HG02885 (cell line): Measurements from ENCODE around the gene MKRN2OS.
"Not testable (repeated sequence)": the region's sequence is repeated elsewhere in the genome, so short reads cannot be mapped to it uniquely, and the experiment has no call there.

Experiments used
- ATAC-seq: cut with Tn5 transposase; IDR thresholded peaks from one replicate; pipeline ENCODE4 v1.9.1; 2021; ENCODE audit warnings: mild to moderate bottlenecking; ENCODE audit not compliant: unreplicated experiment, poor library complexity

Gene MKRN2OS

GRCh38 chr3:12566976-12567375, 21.7 kb upstream of the MKRN2OS start:
- no peak for ATAC-seq

GRCh38 chr3:12562451-12562850, 17.2 kb upstream of the MKRN2OS start:
- no peak for ATAC-seq

DNA sequence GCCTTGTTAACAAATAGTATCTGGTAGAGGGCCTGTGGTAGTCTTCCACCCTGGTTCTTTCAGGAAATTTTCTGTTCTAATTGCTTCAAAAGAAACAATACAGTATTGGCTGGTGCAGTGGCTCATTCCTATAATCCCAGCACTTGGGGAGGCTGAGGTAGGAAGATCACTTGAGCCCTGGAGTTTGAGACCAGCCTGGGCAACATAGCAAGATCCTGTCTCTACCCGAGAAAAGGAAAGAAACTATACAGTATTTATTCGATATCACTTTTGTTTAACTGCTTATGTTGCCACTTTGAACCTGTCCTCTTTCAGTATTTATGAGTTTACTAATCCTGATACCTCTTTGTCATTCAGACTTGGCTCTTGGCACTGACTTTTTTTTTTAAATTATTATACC, 16.1 kb upstream of the MKRN2OS start:
- ATAC-seq, result no peak

DNA sequence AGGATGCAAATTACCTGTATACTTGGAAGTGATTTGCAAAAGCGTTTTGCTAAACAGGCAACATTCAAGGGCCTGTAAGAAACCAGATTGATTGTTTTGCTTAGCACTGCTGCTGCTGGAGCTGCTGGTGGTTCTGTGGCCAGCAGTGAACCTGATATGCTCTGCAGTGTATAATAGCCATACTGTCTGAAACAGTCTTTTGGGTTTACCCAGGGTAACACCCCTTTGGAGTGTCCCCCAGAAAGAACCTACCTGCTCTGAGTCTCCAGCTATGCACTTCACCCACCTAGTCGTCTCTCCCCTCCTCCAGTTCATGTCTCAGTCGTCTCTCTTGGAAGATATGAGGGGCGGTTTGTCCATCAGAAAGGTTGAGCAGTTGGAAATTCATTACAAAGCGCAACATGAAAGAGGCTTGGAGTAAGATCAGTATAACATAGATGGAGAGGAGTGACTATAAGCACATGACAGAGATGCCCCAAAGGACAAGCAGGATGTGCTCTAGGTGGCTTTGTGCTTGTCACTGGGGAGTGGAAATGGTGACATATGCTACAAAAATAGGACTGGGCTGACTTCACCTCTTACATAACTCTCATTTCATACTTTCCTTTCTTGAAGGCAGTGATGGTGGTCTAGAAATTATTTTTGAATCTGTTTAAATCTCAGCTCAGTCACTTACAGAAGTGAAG, 15.3 kb upstream of the MKRN2OS start:
- peak; percentile 64 for ATAC-seq

DNA sequence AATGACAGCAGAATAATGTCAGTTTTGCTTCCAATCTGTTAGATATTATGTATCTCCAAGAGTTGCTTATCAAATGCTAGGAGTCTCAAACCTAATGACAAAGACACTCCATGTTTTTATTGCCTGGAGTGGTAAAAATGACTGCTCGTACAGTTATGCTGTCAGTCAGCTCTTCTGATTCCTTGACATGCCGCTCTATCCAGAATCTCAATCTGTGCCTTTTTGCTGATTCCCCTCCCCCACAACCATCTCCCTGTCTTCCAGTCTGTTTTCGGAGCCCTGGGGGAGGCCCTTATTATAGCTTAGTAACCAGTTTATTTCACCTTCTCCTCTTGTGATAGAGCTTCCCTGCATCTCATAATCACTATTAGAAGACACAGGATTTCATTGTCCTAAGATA, 14.2 kb upstream of the MKRN2OS start:
- ATAC-seq, result no peak

- ATAC-seq, result no peak
Observed at GRCh38 chr3:12558706-12559105, 13.4 kb upstream of the MKRN2OS start.

DNA sequence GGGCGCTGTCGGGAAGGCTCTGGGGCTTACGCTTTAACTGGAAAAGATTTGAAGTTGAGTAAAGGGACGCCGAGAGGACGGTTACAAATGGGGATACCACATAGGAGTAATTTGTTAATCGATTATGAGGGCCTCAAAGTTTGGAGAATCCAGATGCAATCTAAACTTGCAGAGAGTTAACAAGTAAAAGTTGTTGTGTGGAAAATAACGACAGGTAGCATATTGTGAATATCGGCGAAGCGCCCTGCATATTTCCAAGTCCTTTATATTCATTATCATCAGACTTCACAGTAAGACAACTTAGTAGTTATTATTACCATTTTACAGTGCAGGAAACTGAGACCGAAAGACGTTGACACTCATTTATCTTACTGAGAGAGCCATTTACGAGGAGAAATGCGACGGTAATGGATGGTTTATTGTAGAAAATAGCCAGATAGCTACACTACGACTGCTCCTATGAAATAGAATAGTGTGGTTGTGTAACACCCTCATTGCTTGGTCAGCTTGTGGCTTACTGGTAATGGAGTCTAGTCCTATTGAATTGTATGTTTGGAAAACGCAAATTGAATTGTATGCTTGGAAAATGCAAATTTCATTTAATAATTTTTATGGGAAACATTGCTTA, 12.3 kb upstream of the MKRN2OS start:
- ATAC-seq, result no peak

DNA sequence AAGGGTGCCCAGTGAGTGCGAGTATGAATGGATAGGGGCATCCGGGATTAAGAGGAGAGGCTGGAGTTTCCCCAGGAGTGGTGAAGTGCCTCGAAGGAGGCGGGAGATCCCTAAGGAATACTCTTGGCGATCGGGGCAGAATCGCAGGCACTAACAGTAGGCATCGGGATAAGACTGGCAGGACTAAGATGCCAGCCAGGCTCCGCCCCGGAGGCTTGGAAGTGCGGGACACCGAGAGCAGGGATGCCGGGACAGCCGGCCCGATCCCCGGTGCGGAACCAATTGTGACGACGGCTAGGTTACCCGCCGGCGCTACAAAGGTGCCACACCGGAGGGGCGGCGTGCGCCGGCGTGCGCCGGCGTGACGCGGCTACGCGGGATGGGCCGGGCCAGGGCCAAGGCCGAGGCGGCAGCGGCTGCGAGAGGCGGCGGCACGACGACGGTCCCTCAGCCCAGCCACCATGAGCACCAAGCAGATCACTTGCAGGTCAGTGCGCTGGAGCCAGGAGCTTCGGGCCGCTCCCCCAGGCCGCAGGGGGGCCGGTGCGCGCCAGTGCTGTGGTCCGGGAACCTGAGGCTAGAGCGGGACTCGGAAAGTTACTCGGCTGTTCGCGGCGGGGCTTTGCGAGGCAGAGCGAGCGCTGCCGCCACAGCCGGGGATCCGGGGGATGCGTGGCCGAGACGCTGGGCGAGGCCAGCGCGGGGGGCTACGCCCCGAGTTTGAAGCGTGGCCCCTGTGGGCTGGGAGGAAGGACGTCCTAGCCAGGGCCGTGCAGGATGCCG, 11.6 kb upstream of the MKRN2OS start, which contains the start of gene MKRN2:
Gene MKRN2 (plus strand): TSS at position 398 of the 783 bp plus-strand sequence. CDS start 64 bp downstream, at position 462.
- peak; percentile 81 for ATAC-seq

DNA sequence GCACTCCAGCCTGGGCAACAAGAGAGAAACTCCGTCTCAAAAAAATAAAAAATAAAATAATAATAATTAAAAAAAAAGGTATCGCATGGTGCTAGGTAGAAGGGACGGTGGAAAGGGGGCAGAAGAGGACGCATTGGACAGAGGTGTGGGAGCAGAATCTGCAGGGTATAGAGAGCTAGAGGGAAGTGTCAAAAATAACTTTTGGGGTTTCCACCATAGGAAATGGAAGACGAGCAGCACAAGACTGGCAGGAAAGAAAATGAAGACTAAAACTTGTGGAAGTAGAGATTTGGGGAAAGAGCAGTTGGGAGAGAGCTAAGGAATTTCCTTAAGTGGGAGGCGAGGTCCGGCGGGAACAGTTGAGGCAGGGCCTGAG, 11.0 kb upstream of the MKRN2OS start:
- no peak for ATAC-seq

DNA sequence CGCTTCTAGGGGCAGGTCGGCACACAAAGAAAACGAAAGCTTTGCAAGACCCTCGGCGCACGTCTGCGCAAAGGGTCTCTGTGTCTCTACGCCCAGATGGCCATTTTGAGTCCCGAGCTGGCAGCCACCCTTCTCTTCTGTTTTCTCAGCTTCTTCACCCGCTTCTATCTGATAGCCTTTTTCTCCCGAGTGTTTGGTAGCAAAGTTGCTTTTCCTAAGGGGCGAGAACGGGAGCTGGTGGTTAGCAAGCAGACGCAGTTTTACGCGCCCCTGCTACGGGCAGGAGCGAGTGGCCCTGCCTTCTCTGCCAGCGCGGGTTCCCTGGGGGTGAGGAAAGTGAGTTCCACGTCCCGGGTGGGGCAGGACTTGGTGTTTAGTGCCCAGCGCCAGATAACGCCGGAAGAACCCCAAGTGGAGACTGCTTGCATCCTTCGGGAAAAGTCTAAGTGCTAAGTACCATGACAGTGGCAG, 8.7 kb upstream of the MKRN2OS start:
- ATAC-seq, result no peak

DNA sequence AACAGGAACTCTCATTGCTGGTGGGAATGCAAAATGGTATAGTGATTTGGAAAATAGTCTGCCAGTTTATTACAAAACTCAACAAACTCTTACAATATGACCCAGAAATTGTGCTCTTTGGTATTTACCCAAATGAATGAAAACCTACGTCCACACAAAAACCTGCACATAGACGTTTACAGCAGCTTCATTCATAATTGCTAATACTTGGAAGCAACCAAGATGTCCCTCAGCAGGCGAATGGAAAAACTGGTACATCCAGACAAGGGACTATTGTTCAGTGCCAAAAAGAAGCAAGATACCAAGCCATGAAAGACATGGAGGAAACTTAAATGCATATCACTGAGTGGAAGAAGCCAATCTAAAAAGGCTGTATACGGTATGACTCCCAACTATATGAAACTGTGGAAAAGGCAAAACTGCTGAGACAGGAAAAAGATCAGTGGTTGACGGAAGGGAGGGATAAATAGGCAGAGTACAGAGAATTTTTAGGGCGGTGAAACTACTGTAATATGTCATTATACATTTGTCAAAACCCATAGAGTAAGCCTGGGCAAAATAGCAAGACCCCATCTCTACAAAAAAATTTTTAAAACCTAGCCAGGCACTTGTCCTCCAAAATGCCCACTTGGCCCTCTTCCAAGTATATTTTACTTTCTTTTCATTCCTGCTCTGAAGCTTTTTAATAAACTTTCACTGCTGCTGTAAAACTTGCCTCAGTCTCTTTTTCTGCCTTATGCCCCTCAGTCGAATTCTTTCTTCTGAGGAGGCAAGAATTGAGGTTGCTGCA, 4.9 kb upstream of the MKRN2OS start:
- ATAC-seq, result no peak

DNA sequence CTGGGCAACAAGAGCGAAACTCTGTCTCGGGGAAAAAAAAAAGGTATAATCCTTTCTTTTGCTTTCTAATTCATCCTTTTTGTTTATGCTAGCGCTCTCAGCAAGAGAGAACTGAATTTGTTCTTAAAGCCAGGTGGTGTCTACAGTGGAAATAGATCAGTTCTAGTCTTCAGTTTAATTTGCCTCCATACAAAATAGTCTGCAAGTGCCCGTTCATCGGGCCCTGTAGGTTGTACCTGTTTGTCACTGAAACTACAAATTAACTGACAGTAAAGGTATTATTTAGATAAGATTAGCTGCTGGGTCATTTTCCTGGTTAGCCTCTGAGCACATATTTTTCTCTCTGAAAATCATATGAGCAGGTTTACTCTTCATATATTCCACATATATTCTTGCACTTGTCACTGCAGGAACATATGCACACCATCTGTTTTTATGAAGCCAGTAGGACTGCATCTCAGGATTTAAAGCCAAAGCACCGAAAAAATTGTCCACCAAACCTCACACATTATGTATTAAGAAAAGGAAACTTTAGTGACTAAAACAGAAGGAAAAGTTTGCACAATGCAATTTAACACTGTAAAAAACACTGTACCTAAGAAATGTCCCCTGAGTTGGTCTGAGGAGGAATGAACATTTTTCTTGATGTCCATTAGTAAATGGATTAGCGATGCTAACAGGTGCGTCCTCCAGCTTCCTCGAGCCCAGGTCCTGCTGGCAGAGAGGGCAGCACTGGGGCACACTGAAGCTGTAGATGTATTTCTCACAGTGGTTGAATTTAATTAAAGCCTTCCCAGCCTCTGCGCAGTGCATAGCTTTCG, 437 bp downstream of the MKRN2OS start:
- ATAC-seq, result no peak

GRCh38 chr3:12543497-12543896, 1.8 kb downstream of the MKRN2OS start:
- ATAC-seq, result not testable (repeated sequence)

DNA sequence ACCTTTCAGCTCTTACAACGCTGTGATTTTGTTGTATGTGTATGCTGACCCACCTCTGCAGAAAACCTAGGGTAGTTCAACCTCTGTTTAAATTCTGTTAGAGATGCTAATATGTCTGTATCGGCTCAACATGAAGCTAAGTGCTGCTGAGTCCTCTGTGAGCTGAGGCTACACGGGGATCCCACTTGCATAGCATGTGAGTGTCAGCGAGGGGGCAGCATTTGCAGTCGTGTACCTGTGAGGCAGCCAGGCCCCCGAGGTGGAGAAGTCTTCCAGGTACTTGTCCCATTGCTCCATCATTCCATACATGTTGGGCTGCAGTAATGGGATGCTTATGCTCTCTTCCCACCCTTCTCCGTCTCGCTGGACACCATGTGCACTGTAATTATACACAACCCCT, 3.7 kb downstream of the MKRN2OS start:
- ATAC-seq, result peak; percentile 58

DNA sequence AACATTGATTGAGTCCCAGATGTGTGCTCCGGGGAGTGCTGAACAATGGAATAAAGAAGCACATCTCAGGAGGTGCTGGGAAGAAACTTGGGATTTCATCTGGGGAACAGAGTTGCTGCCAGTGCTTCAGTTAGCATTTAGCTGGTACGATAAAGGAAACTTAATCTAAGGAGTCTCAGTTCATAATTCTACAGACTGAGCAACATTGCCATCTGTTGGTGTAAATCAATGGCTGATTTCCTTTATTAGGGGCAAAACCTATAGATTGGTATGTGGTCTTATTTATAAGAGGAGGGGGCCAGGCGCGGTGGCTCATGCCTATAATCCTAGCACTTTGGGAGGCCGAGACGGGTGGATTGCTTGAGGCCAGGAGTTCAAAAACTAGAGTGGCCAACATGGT, 8.9 kb downstream of the MKRN2OS start:
- ATAC-seq, result no peak

DNA sequence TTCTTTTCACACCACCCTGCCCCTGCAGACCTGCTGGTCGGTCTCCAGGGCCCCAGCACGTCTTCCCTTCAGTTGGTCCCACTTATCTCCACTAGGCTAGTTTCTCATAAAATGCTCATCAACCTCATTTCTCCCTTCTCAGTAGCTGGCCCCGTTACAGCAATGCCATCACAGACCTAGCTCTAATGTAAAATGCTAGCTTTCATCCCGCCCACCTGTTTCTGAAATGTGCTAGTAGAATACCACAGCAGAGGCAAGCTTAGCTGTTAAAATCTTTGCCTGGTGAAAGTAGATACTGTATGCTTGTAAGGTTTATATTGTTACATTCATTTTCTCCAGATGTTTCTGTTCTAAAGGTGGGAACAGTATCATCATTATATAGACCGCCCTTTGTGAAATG, 13.1 kb downstream of the MKRN2OS start:
- no peak for ATAC-seq

GRCh38 chr3:12527757-12528143, 17.5 kb downstream of the MKRN2OS start:
- no peak for ATAC-seq

- no peak for ATAC-seq
Observed at GRCh38 chr3:12522721-12523120, 22.6 kb downstream of the MKRN2OS start.

DNA sequence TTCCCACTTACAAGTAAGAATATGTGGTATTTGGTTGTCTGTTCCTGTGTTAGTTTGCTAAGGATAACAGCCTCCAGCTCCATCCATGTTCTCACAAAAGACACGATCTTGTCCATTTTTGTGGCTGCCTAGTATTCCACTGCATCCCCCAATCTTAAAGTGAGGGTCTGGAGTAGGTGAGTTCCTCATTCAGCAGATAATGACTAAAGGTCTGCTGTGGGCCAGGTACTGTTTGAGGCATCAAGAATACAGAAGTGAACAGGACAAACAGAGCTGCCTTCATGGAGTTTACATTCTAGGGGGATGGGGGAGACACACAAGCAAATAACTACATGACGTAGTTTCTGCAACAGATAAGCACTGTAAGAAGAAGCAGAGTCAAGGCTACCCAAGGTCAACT, 24.3 kb downstream of the MKRN2OS start:
- no peak for ATAC-seq
